Activated naive CD4-positive, alpha-beta T cell treated with anti-CD3 and anti-CD28 coated beads, Interleukin-2, amount 50 U/mL, for 72 hours (primary cell): ENCODE data around the gene ZNF287. TPM values are rescaled to one million over a fixed set of nuclear protein-coding genes. Genes with fewer than 3 reads are reported as not detected.

Source experiments
- ATAC-seq, 2 donors: fragments of 150-1000 bp; cut with Tn5 transposase; 2 replicates each; pipeline ENCODE4 v1.10.0; 2021; ENCODE audit warnings: mild to moderate bottlenecking in 2 of 2, moderate library complexity in 2 of 2
- DNase-seq, 2 donors: peaks; one replicate each; pipeline ENCODE4 v3.0.0; 2021 to 2022; ENCODE audit warnings: low spot score in 2 of 2
- H3K27ac Mint-ChIP-seq, 2 donors: one replicate each; pipeline ENCODE4 v1.8.0; 2022; ENCODE audit warnings: mild to moderate bottlenecking in 2 of 2, mixed read lengths in 2 of 2
- H3K36me3 Mint-ChIP-seq, 2 donors: one replicate each; pipeline ENCODE4 v1.8.0; 2022; ENCODE audit warnings: mixed read lengths in 2 of 2
- H3K9me3 Mint-ChIP-seq, 2 donors: one replicate each; pipeline ENCODE4 v1.8.0; 2022; ENCODE audit warnings: mixed read lengths in 2 of 2
- total RNA-seq, 2 donors: library from RNA; stranded (reverse); gene quantifications; one replicate each; pipeline ENCODE4 v1.2.3, GENCODE V29; 2022

The ZNF287 gene
- total RNA-seq: 1 to 10 TPM; 4.1 to 5.0 TPM

DNA sequence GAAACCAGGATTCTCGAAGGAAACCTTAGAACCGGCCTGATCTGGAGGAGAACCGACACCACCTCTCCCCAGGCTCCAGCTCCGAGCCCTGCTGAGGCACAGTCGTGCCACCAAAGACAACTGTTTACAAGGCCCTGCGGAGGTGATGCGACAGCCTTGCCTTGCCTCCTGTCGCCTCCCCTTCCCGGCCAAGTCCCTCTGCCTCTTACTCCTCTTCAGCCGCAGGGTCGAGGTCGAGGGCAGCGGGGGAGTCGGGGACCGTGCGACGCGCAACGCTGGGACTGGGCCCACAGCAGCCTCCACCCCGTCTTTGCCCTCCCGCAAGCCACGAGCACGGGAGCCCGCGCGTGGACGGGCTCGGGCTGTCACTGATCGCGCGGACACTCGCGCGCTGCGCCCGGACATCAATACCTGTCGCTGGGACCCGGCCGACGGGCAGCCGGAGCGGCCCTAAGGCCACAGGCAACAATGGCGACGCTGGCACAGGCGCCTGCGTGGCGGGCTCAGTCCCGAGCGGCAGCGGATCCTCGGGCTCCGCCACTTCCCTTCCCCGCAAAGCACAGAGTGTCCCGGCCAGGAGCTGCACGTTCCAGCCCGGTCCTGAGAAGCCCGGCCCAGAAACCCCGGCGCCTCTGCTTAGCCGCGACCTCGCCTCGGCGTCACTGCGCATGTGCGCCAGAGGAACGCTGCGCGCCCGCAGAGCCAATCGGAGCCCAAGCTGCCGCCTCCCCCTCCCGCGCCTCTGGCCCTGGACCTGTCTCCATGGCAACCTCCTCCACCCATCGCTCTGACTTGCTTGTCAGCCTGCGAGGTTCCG is at the start of gene ZNF287:
TSS of gene ZNF287 (minus strand) at position 664 of the 817 bp plus-strand sequence. CDS start 1,473 bp downstream, outside the sequence.
- DNase-seq: peak; percentile 91 to 92

DNA sequence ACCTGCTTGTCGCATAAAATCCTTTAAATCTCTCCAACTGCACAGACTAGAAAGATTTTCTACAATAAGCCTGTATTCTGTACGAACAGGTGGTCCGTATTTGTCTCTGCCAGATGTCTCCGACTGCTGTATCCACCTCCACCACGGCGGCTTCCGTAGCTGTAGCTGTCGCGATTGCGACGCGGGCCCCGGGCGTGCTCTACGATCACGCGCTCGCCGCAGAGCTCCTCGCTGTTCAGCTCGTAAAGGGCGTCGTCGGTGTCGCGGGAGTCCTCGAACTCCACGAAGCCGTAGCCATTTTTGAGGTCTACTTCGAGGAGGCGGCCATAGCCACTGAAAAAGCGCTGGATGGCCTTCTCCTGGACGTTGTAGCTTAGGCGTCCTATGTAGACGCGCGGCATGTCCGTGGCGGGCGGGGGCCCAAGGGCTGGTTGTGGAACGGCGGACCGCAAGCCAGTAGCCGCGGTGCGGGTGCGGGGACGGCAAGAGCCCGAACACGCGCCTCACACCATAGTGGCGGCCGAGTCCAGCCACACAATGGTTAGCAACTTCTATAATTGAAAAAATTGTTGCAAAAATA is 48.6 kb upstream of the ZNF287 start:
- Mint-ChIP-seq H3K9me3 (peaks cover 41 to 53% of the 10 kb centered on the region in 2 donors), H3K36me3 (peaks cover 43 to 44% of the 10 kb centered on the region in 2 donors), H3K27ac (no peak overlapping the region)
- ATAC-seq (no peak), DNase-seq (no peak)

More for the DNA sequence above, at the start of gene ZNF287:
- peak; percentile 97 to 99 for ATAC-seq
- Mint-ChIP-seq H3K27ac (peak within 1 kb of the TSS; percentile 7 to 87), H3K36me3 (peaks cover 4 to 15% of the 10 kb centered on the region in 2 donors), H3K9me3 (peaks cover 0 to 3% of the 10 kb centered on the region in 2 donors)

DNA sequence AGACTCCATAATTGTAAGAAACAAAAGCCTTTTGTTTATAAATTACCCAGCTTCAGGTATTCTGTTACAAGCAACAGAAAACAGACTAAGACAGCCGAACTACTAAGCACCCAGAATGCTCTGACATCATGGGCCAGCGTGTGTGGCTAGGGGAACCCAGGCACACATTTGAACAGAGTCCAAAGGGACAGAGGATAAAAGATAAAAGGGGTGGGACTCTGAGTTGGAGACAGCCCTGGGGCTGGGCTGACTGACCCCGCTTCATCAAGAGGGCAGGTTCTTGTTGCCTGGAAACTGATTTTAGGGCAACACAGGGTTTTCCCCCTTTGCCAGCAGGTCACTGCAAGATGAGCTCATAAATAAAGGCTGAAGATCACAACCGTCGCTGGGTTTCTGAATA is 30.5 kb upstream of the ZNF287 start:
- Mint-ChIP-seq H3K36me3 (no peaks in the 10 kb centered on the region), H3K9me3 (peaks cover 4 to 5% of the 10 kb centered on the region in 2 donors), H3K27ac (no peak overlapping the region)
- ATAC-seq (no peak), DNase-seq (no peak)

DNA sequence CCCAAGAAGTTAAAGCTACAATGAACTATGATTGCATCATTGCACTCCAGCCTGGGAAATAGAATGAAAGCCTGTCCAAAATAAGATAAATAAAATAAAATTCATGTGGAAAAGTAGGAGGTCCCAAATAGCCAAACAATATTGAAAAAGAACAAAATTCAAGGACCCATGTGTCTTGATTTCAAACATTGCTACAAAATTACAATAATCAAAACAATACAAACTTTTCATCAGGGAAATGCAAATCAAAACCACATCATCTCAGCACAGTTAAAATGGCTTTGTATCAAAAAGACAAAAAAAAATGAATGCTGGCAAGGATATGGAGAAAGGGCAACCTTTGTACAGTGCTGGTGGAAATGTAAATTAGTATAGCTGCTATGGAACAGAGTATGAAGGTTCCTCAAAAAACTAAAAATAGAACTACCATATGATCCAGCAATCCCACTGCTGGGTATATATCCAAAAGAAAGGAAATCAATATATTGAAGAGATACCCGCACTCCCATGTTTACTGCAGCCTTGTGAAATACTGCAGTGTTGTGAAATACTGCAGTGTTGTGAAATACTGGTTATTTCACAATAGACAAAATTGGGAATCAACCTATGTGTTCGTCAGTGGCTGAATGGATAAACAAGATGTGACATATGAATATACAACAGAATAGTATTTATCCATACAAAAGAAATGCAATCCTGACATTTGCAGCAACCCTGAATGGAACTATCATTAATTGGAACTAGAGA is 24.5 kb upstream of the ZNF287 start:
- Mint-ChIP-seq H3K9me3 (no peaks in the 10 kb centered on the region), H3K27ac (no peak overlapping the region), H3K36me3 (peaks cover 0 to 2% of the 10 kb centered on the region in 2 donors)
- ATAC-seq (no peak), DNase-seq (no peak)

DNA sequence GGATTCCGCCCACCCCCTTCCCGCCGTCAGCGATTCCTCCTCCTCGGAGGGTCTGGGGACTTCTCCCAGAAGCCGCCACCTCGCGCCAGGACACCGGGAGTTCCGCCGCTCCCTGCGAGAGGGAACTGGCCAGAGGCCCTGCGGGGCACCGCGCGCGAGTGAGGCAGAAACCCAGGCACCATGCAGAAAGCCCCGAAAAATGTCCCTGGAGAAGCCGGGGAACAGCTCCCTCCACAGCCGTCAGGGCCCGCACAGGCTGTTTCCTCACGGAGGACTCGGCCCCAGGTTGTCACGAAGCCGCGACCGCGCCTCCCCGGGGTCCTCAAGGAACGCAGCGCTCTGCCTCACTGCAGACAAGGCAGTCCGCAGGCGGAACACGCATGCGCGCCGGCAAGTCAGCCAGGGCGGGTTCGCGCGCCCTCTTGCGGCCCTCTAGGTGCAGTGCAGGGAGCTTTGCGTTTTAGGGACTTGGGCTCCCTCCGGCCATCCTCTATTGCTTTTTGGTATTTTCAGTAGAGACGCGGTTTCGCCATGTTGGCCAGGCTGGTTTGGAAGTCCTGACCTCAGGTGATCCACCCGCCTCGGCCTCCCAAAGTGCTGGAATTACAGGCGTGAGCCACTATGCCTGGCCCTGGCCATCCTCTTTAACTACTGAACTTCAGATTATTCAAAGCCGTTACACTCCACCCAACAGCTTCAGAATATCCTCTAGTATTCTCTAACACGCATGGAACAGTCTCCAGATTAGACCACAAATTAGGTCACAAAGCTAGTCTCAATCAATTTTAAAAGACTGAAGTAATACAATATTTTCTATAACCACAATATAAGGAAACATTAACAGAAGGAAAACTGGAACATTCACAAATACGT is 20.3 kb upstream of the ZNF287 start:
- Mint-ChIP-seq H3K9me3 (no peaks in the 10 kb centered on the region), H3K36me3 (peaks cover 0 to 8% of the 10 kb centered on the region in 2 donors), H3K27ac (no peak overlapping the region)
- ATAC-seq (peak; percentile 88), DNase-seq (peak; percentile 94 to 95)

DNA sequence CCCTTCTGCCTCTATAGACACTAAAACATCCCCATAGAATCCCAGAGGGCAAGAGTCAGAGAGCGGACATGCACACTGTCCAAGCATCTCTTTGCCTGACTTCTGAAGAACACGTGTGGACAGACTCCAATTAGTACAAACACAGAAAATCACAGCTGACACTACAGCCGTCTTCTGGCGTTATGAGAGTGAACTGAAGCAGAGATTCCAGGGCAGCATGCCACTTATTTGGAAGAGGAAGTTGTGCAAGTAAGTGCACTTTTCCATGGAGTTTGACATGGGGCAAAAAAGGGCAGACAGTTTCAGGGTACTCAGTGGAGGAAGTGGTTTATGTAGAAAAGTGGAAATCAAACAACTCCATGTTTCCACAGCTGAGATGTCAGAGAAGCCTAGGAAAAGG is 16.8 kb upstream of the ZNF287 start:
- DNase-seq (no peak), ATAC-seq (no peak)
- Mint-ChIP-seq H3K36me3 (peaks cover 0 to 8% of the 10 kb centered on the region in 2 donors), H3K27ac (no peak overlapping the region), H3K9me3 (no peaks in the 10 kb centered on the region)

DNA sequence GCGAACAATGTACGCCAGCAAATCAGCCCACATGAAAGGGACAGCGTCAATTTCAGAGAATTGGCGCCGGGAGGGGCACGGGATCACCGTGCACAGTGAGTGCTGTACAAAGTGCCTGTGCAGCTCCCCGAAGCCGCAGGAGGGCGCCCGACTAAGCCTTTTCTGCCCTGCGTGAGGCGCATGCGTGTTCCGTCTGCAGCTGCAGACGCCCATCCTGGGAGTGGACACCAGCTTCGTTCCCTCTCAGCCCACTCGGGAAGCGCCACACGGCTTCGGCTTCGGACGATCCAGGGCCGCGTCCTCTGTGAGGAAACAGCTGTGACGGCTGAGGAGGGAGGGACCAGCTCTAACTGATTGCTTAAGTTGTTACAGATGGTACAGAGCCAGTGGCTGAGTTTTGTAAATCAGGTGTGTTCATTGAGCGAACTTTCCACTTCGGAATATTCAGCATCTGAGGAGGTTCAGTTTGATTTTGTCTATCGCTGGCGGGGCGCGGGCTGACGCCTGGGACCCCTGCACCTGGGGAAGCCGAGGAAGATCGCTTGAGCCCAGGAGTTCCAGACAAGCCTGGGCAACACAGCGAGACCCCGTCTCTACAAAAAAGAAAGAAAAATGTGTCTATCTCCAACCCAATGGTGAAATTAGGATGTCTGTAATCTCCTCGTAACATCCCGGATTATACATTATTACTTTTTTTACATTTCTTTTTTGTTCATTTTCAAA is 15.4 kb upstream of the ZNF287 start:
- Mint-ChIP-seq H3K9me3 (no peaks in the 10 kb centered on the region), H3K36me3 (peaks cover 0 to 8% of the 10 kb centered on the region in 2 donors), H3K27ac (peak overlapping the region in 1 of 2 donors; percentile 86)
- DNase-seq (peak; percentile 93), ATAC-seq (peak; percentile 98)

DNA sequence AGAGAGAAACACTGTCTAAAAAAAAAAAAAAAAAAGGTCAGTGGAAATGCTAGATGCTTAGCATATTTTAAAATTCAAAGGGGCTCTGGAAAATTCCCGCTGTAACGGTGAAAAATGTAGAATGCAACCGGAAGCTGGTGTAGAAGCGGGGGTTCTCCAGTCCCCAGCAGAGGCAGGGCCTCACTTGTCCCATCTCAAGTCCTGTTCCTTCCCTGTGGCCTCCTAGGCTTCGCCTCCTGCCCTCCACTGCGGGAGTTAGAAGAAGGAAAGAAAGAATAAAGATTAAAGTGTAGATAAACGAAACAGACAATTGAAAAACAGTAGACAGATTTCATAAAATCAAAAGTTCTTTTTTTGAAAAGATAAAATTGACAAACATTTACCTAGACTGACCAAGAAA is 14.8 kb upstream of the ZNF287 start:
- Mint-ChIP-seq H3K27ac (peak overlapping the region in 1 of 2 donors; percentile 86), H3K36me3 (peaks cover 0 to 8% of the 10 kb centered on the region in 2 donors), H3K9me3 (no peaks in the 10 kb centered on the region)
- ATAC-seq: peak; percentile 29 to 47
- no peak for DNase-seq

DNA sequence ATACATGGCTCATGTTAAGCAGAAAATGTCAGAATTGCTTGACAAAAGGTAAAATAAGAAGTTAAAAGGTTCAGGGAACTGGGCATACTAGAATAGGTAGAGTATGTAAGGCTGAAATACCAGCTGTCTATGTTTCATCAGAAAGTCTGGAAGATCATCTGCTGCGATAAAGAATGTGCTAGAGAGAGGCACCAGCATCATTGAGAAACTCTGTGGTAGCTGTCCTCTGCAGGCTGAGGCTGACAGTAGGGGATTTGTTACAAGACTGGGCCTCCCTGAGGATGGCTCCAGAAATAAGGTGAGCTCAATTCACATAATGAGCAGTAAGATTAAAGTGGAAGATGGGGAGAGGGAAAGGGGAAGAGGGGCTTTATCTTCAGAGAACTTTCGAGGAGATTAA is 4.5 kb upstream of the ZNF287 start:
- ATAC-seq: no peak
- no peaks in the 10 kb centered on the region for H3K36me3 Mint-ChIP-seq
- no peaks in the 10 kb centered on the region for H3K9me3 Mint-ChIP-seq
- no peak for DNase-seq
- H3K27ac Mint-ChIP-seq: no peak overlapping the region

DNA sequence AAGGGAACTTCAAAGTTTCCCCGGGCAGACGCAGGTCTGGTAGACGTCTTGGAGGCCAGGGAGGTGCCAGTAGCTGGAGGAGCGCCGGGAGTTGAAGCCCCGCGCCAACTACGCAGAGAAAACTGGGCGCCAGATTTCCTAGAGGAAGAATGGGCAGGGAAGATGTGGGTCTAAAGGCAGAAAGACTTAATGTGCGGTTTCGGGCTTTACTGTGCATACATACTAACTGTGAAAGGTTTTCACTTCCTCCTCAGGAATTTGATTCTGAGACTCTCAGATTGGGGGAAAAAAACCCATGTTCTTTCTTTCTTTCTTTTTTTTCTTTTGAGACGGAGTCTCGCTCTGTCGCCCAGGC is 331 bp upstream of the ZNF287 start:
- peaks cover 4 to 13% of the 10 kb centered on the region in 2 donors for H3K36me3 Mint-ChIP-seq
- DNase-seq: no peak
- ATAC-seq: no peak
- peaks cover 0 to 3% of the 10 kb centered on the region in 2 donors for H3K9me3 Mint-ChIP-seq
- H3K27ac Mint-ChIP-seq: peak overlapping the region; percentile 7 to 87

DNA sequence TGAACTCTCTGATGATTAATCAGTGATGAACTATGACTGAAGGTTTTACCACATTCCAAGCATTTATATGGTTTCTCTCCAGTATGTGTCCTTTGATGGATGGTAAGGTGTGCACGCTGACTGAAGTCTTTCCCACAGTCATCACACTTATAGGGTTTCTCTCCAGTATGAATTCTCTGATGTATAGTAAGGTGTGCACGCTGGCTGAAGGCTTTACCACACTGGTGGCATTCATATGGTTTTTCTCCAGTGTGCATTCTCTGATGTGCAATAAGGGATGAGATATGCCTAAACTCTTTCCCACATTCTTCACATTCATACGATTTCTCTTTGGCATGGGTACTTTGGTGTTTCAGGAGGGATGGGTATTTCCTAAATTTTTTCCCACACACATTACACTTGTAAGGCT is 16.4 kb downstream of the ZNF287 start:
- Mint-ChIP-seq H3K27ac (no peak overlapping the region), H3K9me3 (peaks cover 46 to 75% of the 10 kb centered on the region in 2 donors), H3K36me3 (peaks cover 75 to 92% of the 10 kb centered on the region in 2 donors)
- DNase-seq (no peak), ATAC-seq (no peak)

DNA sequence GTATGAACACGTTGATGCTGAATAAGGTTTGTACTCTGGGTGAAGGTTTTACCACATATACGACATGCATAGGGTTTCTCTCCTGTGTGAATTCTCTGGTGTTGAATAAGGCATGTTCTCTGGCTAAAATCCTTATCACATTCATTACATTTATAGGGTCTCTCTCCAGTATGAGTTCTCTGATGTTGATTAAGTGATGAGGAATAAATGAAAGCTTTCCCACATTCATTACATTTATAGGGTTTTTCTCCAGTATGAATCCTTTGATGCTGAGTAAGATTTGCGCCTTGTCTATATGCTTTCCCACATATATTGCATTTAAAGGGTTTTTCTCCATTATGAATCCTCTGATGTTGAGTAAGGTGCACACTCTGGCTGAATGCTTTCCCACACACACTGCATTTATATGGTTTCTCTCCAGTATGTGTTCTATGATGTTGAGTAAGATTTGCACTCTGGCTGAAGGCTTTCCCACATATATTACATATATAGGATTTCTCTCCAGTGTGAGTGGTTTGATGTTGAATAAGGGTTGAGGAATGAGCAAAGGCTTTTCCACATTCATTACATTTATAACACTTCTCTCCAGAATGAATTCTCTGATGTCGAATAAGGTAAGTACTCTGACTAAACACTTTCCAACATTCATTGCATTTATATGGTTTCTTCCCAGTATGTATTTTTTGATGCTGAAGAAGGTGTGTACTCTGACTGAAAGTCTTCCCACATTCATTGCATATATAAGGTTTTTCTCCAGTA is 16.9 kb downstream of the ZNF287 start:
- Mint-ChIP-seq H3K36me3 (peaks cover 74 to 92% of the 10 kb centered on the region in 2 donors), H3K27ac (no peak overlapping the region), H3K9me3 (peaks cover 45 to 72% of the 10 kb centered on the region in 2 donors)
- DNase-seq: no peak
- no peak for ATAC-seq

DNA sequence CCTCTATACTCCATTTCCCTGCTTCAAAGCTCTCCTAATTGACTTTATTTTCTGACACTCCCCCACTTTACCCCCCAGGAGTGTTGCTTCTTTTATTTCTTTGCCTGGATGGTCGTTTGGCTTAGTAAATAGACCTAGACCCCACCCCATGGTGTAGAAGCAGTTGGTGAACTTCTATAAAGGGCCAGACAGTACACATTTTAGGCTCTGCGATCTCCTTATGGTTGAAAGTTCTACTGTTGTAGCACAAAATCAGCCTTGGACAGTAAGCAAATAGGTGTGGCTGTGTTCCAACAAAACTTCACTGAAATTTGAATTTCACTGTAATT is 31.9 kb downstream of the ZNF287 start:
- Mint-ChIP-seq H3K36me3 (peaks cover 15 to 17% of the 10 kb centered on the region in 2 donors), H3K9me3 (peaks cover 0 to 9% of the 10 kb centered on the region in 2 donors), H3K27ac (peak overlapping the region; percentile 25 to 90)
- DNase-seq (no peak), ATAC-seq (peak in 1 of 2 donors; percentile 2)

DNA sequence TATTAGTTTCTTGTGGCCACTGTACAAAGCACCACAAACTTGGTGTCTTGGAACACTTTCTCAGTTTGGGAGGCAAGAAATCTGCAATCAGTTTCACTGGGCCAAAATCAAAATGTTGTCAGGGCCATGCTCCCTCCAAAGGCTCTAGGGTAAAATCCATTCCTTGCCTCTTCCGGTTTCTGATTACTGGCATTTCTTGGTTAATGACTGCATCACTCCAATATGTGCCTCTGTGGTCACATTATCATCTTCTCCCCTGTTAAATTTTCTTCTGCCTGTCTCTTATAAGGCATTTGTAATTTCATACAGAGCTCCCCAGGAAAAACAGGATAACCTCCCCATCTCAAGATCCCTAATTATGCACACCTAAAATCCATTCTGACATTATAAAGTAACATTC is 34.8 kb downstream of the ZNF287 start:
- no peak for ATAC-seq
- Mint-ChIP-seq H3K9me3 (no peaks in the 10 kb centered on the region), H3K27ac (no peak overlapping the region), H3K36me3 (peaks cover 7 to 8% of the 10 kb centered on the region in 2 donors)
- no peak for DNase-seq

DNA sequence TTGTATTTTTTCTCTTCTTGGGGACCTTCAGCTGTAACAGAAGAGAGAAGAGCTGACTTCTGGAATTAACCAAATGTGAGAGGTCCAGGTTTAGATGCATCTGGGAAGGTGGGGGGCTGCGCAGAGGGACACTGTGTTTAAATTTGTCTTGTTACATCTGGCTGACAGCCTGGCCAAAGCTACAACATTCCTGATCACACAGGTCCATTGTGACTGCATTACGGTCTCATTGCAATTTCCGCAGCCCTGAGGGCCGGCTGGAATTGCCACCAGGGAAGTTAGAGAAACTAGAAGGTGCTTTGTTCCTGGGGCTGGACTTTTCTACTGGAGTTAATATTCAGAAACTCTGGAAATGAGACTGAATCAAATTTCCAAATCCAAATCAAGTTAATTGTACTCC is 39.1 kb downstream of the ZNF287 start:
- Mint-ChIP-seq H3K27ac (no peak overlapping the region), H3K9me3 (no peaks in the 10 kb centered on the region), H3K36me3 (no peaks in the 10 kb centered on the region)
- DNase-seq (no peak), ATAC-seq (no peak)
